ENCODE data around the gene CDKAL1.

CDKAL1 gene

DNA sequence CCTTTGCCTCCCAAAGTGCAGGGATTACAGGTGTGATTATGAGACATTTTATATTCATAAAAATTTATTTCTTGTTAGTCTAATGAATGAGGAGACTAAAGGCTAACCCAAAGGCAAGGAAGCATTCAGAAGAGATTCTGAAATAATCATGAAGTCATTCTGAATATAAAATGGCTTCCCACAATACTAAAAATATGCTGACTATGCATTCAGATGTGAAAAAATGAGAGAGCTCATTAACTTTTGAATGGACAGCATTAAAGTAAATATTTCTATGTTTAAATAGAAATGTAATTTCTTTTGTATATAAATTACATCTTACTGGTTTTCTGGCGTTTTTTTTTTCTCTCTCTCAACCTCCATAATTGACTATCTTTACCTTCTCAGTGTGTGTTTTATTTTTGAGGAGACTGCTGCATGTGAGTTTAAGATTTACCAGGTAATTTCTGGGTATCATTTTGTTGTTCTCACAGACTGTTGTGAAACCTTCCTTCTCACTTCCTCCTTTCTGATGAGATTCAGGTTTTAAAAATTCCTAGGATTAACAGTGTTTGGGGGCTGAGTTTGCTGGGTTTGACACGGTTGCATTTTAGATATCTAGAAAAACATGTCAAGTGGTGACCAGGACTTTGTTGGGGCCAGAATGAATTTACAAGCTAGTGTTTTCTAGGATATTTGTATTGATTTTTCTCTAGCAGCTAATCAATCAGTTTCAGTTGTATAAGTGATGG, 316.6 kb downstream of the CDKAL1 start:
- no peak overlapping the region for H3K4me3 ChIP-seq
- no peak overlapping the region for H3K27ac ChIP-seq

DNA sequence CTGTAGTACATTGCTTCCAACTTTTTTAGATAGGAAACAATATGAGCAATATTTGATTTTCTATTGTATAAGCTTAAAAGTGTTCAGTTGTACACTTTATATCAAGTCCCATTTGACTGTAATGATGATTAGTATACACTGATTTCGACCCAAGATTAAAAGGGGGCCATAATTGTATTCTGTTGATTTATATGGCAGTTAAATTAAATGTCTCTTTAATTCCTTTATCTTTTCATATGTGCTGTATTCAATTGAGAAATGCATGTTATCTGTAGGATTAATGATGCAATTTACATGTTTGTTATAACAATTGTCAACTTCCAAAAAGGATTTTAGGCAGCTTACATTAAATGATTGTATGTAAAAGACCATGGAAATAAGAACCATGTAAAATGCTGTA, 317.5 kb downstream of the CDKAL1 start:
- H3K4me3 ChIP-seq: no peak overlapping the region
- H3K27ac ChIP-seq: no peak overlapping the region

DNA sequence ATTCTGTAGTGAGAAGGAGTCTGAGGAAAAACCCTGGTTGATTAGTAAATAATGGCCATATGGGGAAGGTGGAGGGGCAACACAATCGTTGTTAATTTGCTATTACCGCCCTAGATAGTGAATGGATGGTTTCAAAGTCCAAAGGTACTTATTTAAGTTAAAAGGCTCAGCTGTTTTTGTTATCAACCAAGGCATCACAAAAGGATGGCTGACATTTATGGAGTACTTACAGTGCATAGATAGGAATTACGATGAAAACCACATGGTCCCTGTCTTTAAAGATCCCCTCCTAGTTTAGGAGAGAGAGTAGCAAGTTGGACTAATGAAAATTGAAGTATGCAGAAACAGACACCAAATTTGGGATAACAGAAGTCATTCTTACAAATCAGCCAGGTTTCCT, 319.6 kb downstream of the CDKAL1 start:
- H3K4me3 ChIP-seq: no peak overlapping the region
- H3K27ac ChIP-seq: no peak overlapping the region

DNA sequence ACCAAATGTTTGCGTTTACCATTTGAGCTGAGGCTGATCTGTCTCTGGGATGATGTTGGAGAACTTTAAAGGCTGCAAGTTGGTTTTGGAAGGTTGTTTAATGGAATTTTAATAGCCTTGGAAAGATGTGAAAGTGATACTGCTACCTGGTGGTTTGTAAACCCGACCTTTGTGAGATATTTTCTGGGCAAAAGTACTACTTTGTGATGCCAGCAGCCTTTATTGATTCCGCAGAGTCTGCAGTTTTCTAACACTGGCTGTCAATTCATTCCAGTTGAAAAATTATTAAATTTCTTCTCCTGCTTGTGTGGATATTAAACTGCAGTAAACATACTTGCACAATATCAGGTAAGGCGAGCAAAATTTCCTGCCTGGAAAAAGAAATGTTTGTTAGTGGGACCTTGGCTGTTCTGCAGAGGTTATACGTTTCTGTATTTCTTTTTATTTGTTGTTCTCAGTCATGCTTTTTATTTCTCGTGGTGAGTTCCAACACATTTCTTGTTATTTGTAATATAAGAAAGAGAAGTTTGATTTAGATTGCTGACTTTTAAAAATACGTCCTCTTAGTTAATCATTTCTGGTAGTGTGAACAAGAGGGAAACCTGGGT, 322.5 kb downstream of the CDKAL1 start:
- no peak overlapping the region for H3K4me3 ChIP-seq
- H3K27ac ChIP-seq: no peak overlapping the region

DNA sequence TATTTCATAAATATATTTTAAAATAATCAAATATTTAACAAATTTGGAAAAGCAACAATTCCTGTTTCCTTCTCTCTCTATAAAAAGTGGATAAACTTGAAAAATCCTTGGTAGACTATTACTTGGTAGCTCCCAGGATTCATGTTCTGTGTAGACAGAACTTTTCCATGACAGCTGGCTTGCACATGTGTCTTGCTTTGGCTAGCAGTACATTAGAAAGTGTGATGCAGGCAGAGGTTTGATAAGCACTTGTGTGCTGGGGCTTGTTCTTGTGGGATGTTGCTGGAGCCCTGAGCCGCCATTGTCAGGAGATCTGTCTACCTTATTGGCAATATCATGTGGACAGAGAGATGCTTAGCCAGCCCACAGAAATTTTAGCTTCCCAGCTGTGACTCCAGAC, 327.2 kb downstream of the CDKAL1 start:
- H3K27ac ChIP-seq: no peak overlapping the region
- H3K4me3 ChIP-seq: no peak overlapping the region

DNA sequence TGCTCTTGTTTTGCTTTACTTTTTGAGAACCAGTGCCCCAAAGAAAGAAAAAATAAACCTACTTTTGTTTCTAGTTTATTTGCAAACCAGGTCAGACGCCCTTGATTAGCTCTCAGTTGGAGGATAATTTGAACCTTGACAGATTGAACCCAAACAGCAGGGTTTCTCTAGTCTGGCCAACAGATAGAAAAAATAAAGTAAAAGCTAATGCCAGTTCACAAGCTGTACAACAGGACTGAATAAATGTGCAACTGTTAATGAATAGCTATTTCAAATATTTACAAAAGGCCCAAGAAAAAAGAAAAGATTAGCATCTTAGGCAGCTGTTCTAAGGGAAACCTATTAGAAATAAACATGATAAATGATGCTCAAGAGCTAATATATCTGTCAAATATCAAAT, 331.8 kb downstream of the CDKAL1 start:
- Histone ChIP-seq H3K27ac (no peak overlapping the region), H3K4me3 (no peak overlapping the region)

DNA sequence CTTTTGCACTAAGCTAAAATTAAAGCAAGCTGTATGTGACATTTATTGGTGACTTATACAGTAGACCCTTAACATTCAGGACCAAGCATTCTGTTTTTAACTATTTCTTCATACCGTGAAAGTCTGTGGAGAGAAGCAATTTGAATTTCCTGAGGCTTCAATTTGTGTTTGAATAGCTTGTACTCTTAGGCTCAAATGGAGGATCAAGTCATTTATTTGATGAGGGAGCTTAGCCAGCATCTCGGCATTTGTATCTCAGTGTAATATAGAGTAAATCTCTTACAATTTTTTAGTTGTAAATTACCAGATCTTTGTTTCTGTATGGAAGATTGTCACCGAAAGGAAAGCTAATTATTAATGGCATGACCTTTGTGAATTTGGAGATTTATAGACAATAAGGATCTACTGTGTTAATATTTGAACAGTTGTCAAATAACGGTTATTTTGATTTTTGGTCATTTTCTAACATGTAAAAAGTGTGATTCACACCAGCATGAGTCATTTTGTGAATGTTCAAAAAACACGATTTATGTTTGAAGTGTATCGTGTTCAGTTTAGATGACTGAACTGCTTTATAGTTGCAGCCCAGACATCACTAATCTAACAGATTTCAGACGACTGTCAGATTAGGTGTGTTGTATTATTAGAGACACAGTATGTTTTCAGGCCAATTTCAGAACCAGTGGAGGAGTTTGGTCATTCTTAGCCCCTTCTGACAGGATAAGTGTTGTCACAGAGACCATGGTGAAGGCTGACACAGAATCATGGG, 332.9 kb downstream of the CDKAL1 start:
- no peak overlapping the region for H3K4me3 ChIP-seq

GRCh38 chr6:20868397-20869096, 334.3 kb downstream of the CDKAL1 start:
- Histone ChIP-seq H3K4me3 (no peak overlapping the region), H3K27ac (no peak overlapping the region)

More for the DNA sequence above, 332.9 kb downstream of the CDKAL1 start:
- no peak overlapping the region for H3K27ac ChIP-seq

GRCh38 chr6:20870021-20870420, 335.8 kb downstream of the CDKAL1 start:
- H3K4me3 ChIP-seq: no peak overlapping the region
- H3K27ac ChIP-seq: no peak overlapping the region

DNA sequence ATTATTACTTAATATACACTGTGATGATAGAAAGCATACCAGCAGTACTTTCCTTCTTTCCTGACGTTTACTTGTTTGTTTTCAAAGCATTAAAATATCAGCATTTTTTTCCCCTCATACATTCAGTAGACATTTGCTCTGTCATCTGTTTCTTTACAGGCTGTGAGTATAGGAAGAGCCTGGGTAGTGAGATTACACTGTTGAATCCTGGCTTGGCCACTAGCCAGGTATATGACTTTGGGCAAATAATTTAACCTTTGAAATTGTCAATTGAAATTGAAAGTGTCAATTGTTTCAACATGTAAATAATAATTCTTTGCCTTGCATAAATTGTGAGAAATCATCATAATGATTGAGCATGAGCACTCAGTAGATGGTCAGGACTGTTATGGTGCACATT, 336.2 kb downstream of the CDKAL1 start:
- Histone ChIP-seq H3K27ac (no peak overlapping the region), H3K4me3 (no peak overlapping the region)

- no peak overlapping the region for H3K4me3 ChIP-seq
Observed at GRCh38 chr6:20873425-20874190, 339.4 kb downstream of the CDKAL1 start.

DNA sequence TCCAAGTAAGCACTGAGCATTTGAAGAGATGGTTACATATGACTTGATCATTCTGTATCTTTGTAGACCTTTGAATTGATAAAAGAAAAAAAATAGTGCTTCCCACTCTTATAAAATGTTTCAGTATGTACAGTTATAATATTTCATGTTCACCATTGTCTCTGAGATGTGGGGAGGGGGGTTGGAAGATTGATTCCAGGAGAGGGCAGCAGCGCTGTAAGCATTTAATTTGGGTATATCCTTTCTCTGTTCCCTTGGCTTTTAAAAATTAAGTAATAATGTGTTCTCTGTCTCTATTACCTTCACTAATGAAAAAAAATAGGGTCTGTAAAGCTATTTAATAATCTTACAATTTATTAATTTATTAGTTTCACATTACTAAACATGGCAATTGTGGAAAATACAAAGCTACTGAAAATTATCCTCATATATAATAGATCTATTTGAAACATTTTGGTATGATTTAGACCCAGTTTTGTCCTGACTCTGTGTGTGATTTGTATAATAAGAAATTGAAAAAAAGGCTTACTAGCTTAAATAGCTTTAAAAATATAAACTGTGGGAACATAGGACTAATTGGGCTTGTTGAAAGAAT, 341.2 kb downstream of the CDKAL1 start:
- H3K27ac ChIP-seq: peak overlapping the region in 2 of 21 experiments; percentile 3 to 23

More at GRCh38 chr6:20873425-20874190, 339.4 kb downstream of the CDKAL1 start:
- H3K27ac ChIP-seq: no peak overlapping the region

DNA sequence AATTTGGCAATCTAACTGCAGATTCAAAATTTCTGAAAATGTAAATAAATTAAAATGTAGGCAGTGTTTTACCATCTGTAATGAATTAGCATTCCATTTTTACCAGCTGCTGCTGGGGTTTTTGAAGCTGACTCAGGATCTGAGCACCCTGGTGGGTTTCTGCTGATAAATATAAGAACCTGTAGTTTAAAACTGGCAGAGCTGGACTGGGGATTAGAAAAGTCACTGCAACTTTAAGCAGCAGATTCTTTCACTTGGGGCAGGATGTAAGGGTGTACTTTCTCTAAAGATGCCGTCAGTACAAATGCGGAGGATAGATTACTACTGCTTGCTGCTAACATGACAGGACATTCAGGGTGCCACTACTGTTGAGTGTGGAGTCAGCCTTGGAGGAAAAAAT, 341.8 kb downstream of the CDKAL1 start:
- Histone ChIP-seq H3K27ac (peak overlapping the region in 4 of 21 experiments; percentile 3 to 23 (median 16)), H3K4me3 (no peak overlapping the region)

More for the DNA sequence above, 341.2 kb downstream of the CDKAL1 start:
- no peak overlapping the region for H3K4me3 ChIP-seq

GRCh38 chr6:20876561-20876960, 342.3 kb downstream of the CDKAL1 start:
- Histone ChIP-seq H3K4me3 (no peak overlapping the region), H3K27ac (peak overlapping the region in 3 of 21 experiments; percentile 3 to 73 (median 11))

DNA sequence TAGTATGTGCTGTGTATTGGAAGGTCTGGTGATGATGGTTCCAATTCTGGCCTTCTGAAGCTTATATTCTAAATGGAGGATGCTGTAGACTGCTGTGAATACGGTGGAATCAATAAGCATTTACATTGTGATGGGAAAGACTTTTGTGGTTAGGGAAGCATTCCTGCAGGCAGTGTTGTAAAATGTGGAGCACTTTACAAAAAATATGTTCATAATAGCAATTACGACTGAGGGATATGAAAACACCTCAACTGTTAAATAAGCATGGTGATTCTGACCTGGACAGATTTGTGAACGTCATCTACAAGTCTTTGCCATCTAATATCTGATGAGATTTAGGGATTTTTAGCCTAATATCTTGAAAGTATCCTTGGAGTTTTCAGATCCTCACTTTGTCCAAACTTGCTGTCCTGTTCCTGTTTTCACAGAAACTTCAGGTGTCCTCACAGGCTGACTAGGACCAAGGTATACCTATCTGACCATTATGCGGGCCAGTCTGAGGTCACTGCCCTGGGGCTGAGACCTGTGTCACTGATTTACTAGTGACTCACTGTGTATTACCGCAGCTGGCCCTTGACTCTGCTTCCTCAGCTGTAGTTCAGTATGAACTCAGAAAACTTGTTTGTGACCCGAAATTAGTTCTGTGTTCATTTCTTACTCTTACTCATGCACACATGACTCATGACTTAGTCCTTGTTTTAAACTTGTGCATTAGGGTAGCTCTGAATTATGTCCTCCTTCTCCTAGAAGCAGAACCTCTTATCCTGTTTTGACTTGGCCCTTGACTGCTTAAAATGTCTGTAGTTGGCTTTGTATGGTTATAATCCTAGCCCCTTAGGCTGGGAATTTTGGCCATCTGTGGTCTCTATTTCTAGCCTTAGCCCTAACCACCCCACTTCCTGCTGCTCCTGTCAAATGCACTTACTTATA, 343.0 kb downstream of the CDKAL1 start:
- H3K4me3 ChIP-seq: no peak overlapping the region
- H3K27ac ChIP-seq: peak overlapping the region in 15 of 21 experiments; percentile 9 to 75 (median 46)

DNA sequence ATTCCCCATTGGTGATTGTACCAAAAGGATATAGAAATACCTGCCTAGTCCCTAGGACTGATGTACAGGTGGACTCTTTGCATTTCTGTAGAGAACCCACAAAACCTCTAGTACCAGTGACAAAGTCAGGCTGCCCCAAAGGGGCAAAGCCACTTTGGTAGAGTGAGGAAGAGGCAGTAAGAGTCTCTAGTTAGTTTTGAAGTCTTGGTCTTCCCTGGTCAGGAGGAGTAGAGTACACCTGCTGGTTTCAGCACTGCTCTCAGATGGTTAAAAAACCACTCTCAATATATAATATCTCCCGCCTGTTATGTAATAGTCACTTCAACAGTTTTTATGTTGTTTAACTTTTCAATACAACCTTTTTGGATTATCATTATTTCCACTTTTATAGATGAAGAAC, 344.9 kb downstream of the CDKAL1 start:
- no peak overlapping the region for H3K27ac ChIP-seq

DNA sequence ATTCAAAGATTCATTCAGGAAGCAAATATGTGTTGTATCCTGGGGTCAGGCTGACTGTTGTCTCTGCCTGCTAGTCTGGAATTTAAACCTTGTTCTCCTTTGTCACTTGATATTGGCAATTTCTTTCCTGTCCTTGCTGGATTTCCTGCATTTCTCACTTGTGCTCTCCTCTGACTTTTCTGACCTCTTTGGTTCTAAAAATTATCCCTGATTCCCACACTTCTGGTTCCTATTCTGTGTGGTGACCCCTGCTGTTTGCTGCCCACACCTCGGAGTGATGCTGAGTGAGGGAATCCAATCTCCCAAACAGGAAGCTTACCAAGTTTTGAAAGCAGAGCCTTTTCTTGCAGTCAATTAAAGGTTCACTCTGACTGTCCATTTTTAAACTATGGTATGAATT, 345.3 kb downstream of the CDKAL1 start:
- Histone ChIP-seq H3K4me3 (no peak overlapping the region), H3K27ac (no peak overlapping the region)

More for the DNA sequence above, 344.9 kb downstream of the CDKAL1 start:
- no peak overlapping the region for H3K4me3 ChIP-seq

DNA sequence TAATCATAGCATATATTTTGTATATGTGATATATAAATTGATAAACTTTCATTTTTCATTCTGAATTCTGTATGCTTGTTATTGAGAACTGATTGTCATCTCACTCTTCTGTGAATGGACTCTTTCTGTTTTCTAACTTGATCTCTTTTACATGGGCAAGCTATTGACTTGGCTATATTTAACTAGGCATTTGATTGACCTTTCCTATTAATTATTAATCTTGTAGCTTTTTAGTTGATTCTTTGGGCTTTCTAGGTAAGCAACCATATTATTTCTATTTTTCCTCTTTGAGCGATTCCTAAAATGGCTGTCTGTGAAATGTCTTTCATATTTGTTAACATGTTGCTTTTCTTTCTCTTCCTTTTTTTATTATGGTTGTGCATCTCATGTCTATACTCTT, 347.1 kb downstream of the CDKAL1 start:
- Histone ChIP-seq H3K4me3 (no peak overlapping the region), H3K27ac (no peak overlapping the region)
